ENCODE measurements around the gene SHISA9.

SHISA9 gene

GRCh38 chr16:13099822-13100221, 198.4 kb downstream of the SHISA9 start:
- H3K36me3 ChIP-seq (ENCODE audit: control insufficient read depth in 5 of 5, insufficient read depth in 5 of 5, low read length in 5 of 5): no peaks in the 10 kb centered on the region
- H3K27me3 ChIP-seq (ENCODE audit: control insufficient read depth in 5 of 5, insufficient read depth in 4 of 5, low read length in 5 of 5): no peaks in the 10 kb centered on the region
- peaks cover 0 to 14% (median 4%) of the 10 kb centered on the region in 5 donors for H3K9me3 ChIP-seq (ENCODE audit: control insufficient read depth in 5 of 5, low read length in 5 of 5)
- H3K4me3 ChIP-seq (ENCODE audit: low read depth in 1 of 5, low read length in 5 of 5): no peak overlapping the region
- H3K4me1 ChIP-seq (ENCODE audit: control insufficient read depth in 5 of 5, insufficient read depth in 5 of 5, low read length in 5 of 5): no peaks in the 10 kb centered on the region
- H3K9ac ChIP-seq (ENCODE audit: low read length in 5 of 5): no peak overlapping the region
- H3K27ac ChIP-seq (ENCODE audit: low read depth, low read length): no peak overlapping the region

- Histone ChIP-seq H3K27ac (ENCODE audit: low read depth, low read length) (no peak overlapping the region), H3K36me3 (ENCODE audit: control insufficient read depth in 5 of 5, insufficient read depth in 5 of 5, low read length in 5 of 5) (no peaks in the 10 kb centered on the region), H3K9ac (ENCODE audit: low read length in 5 of 5) (no peak overlapping the region), H3K27me3 (ENCODE audit: control insufficient read depth in 5 of 5, insufficient read depth in 4 of 5, low read length in 5 of 5) (no peaks in the 10 kb centered on the region), H3K9me3 (ENCODE audit: control insufficient read depth in 5 of 5, low read length in 5 of 5) (peaks cover 0 to 16% (median 7%) of the 10 kb centered on the region in 5 donors), H3K4me3 (ENCODE audit: low read depth in 1 of 5, low read length in 5 of 5) (no peak overlapping the region), H3K4me1 (ENCODE audit: control insufficient read depth in 5 of 5, insufficient read depth in 5 of 5, low read length in 5 of 5) (no peaks in the 10 kb centered on the region)
These were observed 199.6 kb downstream of the SHISA9 start for GRCh38 chr16:13100970-13101369.

- no peaks in the 10 kb centered on the region for H3K36me3 ChIP-seq (ENCODE audit: control insufficient read depth in 5 of 5, insufficient read depth in 5 of 5, low read length in 5 of 5)
- H3K4me1 ChIP-seq (ENCODE audit: control insufficient read depth in 5 of 5, insufficient read depth in 5 of 5, low read length in 5 of 5): no peaks in the 10 kb centered on the region
- peaks cover 0 to 18% (median 13%) of the 10 kb centered on the region in 5 donors for H3K9me3 ChIP-seq (ENCODE audit: control insufficient read depth in 5 of 5, low read length in 5 of 5)
- no peak overlapping the region for H3K27ac ChIP-seq (ENCODE audit: low read depth, low read length)
- no peak overlapping the region for H3K9ac ChIP-seq (ENCODE audit: low read length in 5 of 5)
- H3K4me3 ChIP-seq (ENCODE audit: low read depth in 1 of 5, low read length in 5 of 5): no peak overlapping the region
- H3K27me3 ChIP-seq (ENCODE audit: control insufficient read depth in 5 of 5, insufficient read depth in 4 of 5, low read length in 5 of 5): no peaks in the 10 kb centered on the region
These were observed 200.4 kb downstream of the SHISA9 start for GRCh38 chr16:13101828-13102227.

- no peak overlapping the region for H3K27ac ChIP-seq (ENCODE audit: low read depth, low read length)
These were observed 201.0 kb downstream of the SHISA9 start for GRCh38 chr16:13102401-13102800.

GRCh38 chr16:13103831-13104530, 202.6 kb downstream of the SHISA9 start:
- no peak overlapping the region for H3K27ac ChIP-seq (ENCODE audit: low read depth, low read length)
- H3K9ac ChIP-seq (ENCODE audit: low read length in 5 of 5): no peak overlapping the region
- H3K9me3 ChIP-seq (ENCODE audit: control insufficient read depth in 5 of 5, low read length in 5 of 5): peaks cover 0 to 22% (median 13%) of the 10 kb centered on the region in 5 donors
- no peak overlapping the region for H3K4me3 ChIP-seq (ENCODE audit: low read depth in 1 of 5, low read length in 5 of 5)
- no peaks in the 10 kb centered on the region for H3K36me3 ChIP-seq (ENCODE audit: control insufficient read depth in 5 of 5, insufficient read depth in 5 of 5, low read length in 5 of 5)
- no peaks in the 10 kb centered on the region for H3K4me1 ChIP-seq (ENCODE audit: control insufficient read depth in 5 of 5, insufficient read depth in 5 of 5, low read length in 5 of 5)
- H3K27me3 ChIP-seq (ENCODE audit: control insufficient read depth in 5 of 5, insufficient read depth in 4 of 5, low read length in 5 of 5): no peaks in the 10 kb centered on the region

More at GRCh38 chr16:13102401-13102800, 201.0 kb downstream of the SHISA9 start:
- Histone ChIP-seq H3K27me3 (ENCODE audit: control insufficient read depth in 5 of 5, insufficient read depth in 4 of 5, low read length in 5 of 5) (no peaks in the 10 kb centered on the region), H3K4me1 (ENCODE audit: control insufficient read depth in 5 of 5, insufficient read depth in 5 of 5, low read length in 5 of 5) (no peaks in the 10 kb centered on the region), H3K9me3 (ENCODE audit: control insufficient read depth in 5 of 5, low read length in 5 of 5) (peaks cover 0 to 19% (median 13%) of the 10 kb centered on the region in 5 donors), H3K9ac (ENCODE audit: low read length in 5 of 5) (no peak overlapping the region), H3K4me3 (ENCODE audit: low read depth in 1 of 5, low read length in 5 of 5) (no peak overlapping the region), H3K36me3 (ENCODE audit: control insufficient read depth in 5 of 5, insufficient read depth in 5 of 5, low read length in 5 of 5) (no peaks in the 10 kb centered on the region)

- Histone ChIP-seq H3K4me3 (ENCODE audit: low read depth in 1 of 5, low read length in 5 of 5) (no peak overlapping the region), H3K27me3 (ENCODE audit: control insufficient read depth in 5 of 5, insufficient read depth in 4 of 5, low read length in 5 of 5) (no peaks in the 10 kb centered on the region), H3K9me3 (ENCODE audit: control insufficient read depth in 5 of 5, low read length in 5 of 5) (peaks cover 0 to 22% (median 13%) of the 10 kb centered on the region in 5 donors), H3K36me3 (ENCODE audit: control insufficient read depth in 5 of 5, insufficient read depth in 5 of 5, low read length in 5 of 5) (no peaks in the 10 kb centered on the region), H3K9ac (ENCODE audit: low read length in 5 of 5) (no peak overlapping the region), H3K4me1 (ENCODE audit: control insufficient read depth in 5 of 5, insufficient read depth in 5 of 5, low read length in 5 of 5) (no peaks in the 10 kb centered on the region), H3K27ac (ENCODE audit: low read depth, low read length) (no peak overlapping the region)
These were observed 203.4 kb downstream of the SHISA9 start for GRCh38 chr16:13104772-13105171.

- no peaks in the 10 kb centered on the region for H3K27me3 ChIP-seq (ENCODE audit: control insufficient read depth in 5 of 5, insufficient read depth in 4 of 5, low read length in 5 of 5)
- H3K4me1 ChIP-seq (ENCODE audit: control insufficient read depth in 5 of 5, insufficient read depth in 5 of 5, low read length in 5 of 5): no peaks in the 10 kb centered on the region
- H3K4me3 ChIP-seq (ENCODE audit: low read depth in 1 of 5, low read length in 5 of 5): no peak overlapping the region
- peaks cover 0 to 22% (median 13%) of the 10 kb centered on the region in 5 donors for H3K9me3 ChIP-seq (ENCODE audit: control insufficient read depth in 5 of 5, low read length in 5 of 5)
- H3K36me3 ChIP-seq (ENCODE audit: control insufficient read depth in 5 of 5, insufficient read depth in 5 of 5, low read length in 5 of 5): no peaks in the 10 kb centered on the region
- no peak overlapping the region for H3K9ac ChIP-seq (ENCODE audit: low read length in 5 of 5)
- no peak overlapping the region for H3K27ac ChIP-seq (ENCODE audit: low read depth, low read length)
These were observed 204.0 kb downstream of the SHISA9 start for GRCh38 chr16:13105427-13105826.

GRCh38 chr16:13106464-13106863, 205.1 kb downstream of the SHISA9 start:
- no peak overlapping the region for H3K9ac ChIP-seq (ENCODE audit: low read length in 5 of 5)
- no peaks in the 10 kb centered on the region for H3K36me3 ChIP-seq (ENCODE audit: control insufficient read depth in 5 of 5, insufficient read depth in 5 of 5, low read length in 5 of 5)
- H3K4me1 ChIP-seq (ENCODE audit: control insufficient read depth in 5 of 5, insufficient read depth in 5 of 5, low read length in 5 of 5): no peaks in the 10 kb centered on the region
- no peak overlapping the region for H3K4me3 ChIP-seq (ENCODE audit: low read depth in 1 of 5, low read length in 5 of 5)
- peaks cover 0 to 22% (median 13%) of the 10 kb centered on the region in 5 donors for H3K9me3 ChIP-seq (ENCODE audit: control insufficient read depth in 5 of 5, low read length in 5 of 5)
- no peaks in the 10 kb centered on the region for H3K27me3 ChIP-seq (ENCODE audit: control insufficient read depth in 5 of 5, insufficient read depth in 4 of 5, low read length in 5 of 5)
- no peak overlapping the region for H3K27ac ChIP-seq (ENCODE audit: low read depth, low read length)

- Histone ChIP-seq H3K4me1 (ENCODE audit: control insufficient read depth in 5 of 5, insufficient read depth in 5 of 5, low read length in 5 of 5) (no peaks in the 10 kb centered on the region), H3K27me3 (ENCODE audit: control insufficient read depth in 5 of 5, insufficient read depth in 4 of 5, low read length in 5 of 5) (no peaks in the 10 kb centered on the region), H3K4me3 (ENCODE audit: low read depth in 1 of 5, low read length in 5 of 5) (no peak overlapping the region), H3K27ac (ENCODE audit: low read depth, low read length) (no peak overlapping the region), H3K9me3 (ENCODE audit: control insufficient read depth in 5 of 5, low read length in 5 of 5) (peaks cover 0 to 22% (median 13%) of the 10 kb centered on the region in 5 donors), H3K9ac (ENCODE audit: low read length in 5 of 5) (no peak overlapping the region), H3K36me3 (ENCODE audit: control insufficient read depth in 5 of 5, insufficient read depth in 5 of 5, low read length in 5 of 5) (no peaks in the 10 kb centered on the region)
These were observed 206.7 kb downstream of the SHISA9 start for GRCh38 chr16:13108126-13108525.

GRCh38 chr16:13109171-13109570, 207.8 kb downstream of the SHISA9 start:
- H3K9ac ChIP-seq (ENCODE audit: low read length in 5 of 5): no peak overlapping the region
- no peaks in the 10 kb centered on the region for H3K4me1 ChIP-seq (ENCODE audit: control insufficient read depth in 5 of 5, insufficient read depth in 5 of 5, low read length in 5 of 5)
- no peaks in the 10 kb centered on the region for H3K36me3 ChIP-seq (ENCODE audit: control insufficient read depth in 5 of 5, insufficient read depth in 5 of 5, low read length in 5 of 5)
- no peak overlapping the region for H3K27ac ChIP-seq (ENCODE audit: low read depth, low read length)
- peaks cover 0 to 14% (median 7%) of the 10 kb centered on the region in 5 donors for H3K9me3 ChIP-seq (ENCODE audit: control insufficient read depth in 5 of 5, low read length in 5 of 5)
- no peak overlapping the region for H3K4me3 ChIP-seq (ENCODE audit: low read depth in 1 of 5, low read length in 5 of 5)
- H3K27me3 ChIP-seq (ENCODE audit: control insufficient read depth in 5 of 5, insufficient read depth in 4 of 5, low read length in 5 of 5): no peaks in the 10 kb centered on the region
